Body of pancreas (tissue), 4 donors: ENCODE measurements around the gene RNU2-1.

Source experiments
- CTCF ChIP-seq, 7 experiments: fragments of 450-650 bp in 4 of 7; fragments of 200-600 bp in 3 of 7; sonication (generic) in 3 of 7; IDR thresholded peaks; one replicate each; pipeline ENCODE4 v1.5.1; 2016 to 2019; ENCODE audit warnings: antibody characterized with exemption in 7 of 7
- POLR2A ChIP-seq, 3 donors: fragments of 450-650 bp; IDR thresholded peaks; one replicate each; pipeline ENCODE4 v1.6.1; 2016; ENCODE audit warnings: antibody characterized with exemption in 3 of 3, mild to moderate bottlenecking in 2 of 3

- TF ChIP-seq CTCF (IDR thresholded peaks at IDR 0.05) (no peak), POLR2A (IDR thresholded peaks at IDR 0.05) (peak in 1 of 3 donors; percentile 32)
Observed at GRCh38 chr17:43212641-43213490, 20.9 kb downstream of the RNU2-1 start.
